ENCODE measurements around the gene SEPTIN5.

Gene SEPTIN5

GRCh38 chr22:19731361-19732135, 17.2 kb downstream of the SEPTIN5 start:
- FAIRE-seq = no peak

GRCh38 chr22:19732403-19733113, 18.3 kb downstream of the SEPTIN5 start:
- FAIRE-seq = no peak
- no peak for DNase-seq (ENCODE audit: insufficient read length, low spot score)

More at GRCh38 chr22:19731361-19732135, 17.2 kb downstream of the SEPTIN5 start:
- DNase-seq (ENCODE audit: insufficient read length, low spot score) = no peak

DNA sequence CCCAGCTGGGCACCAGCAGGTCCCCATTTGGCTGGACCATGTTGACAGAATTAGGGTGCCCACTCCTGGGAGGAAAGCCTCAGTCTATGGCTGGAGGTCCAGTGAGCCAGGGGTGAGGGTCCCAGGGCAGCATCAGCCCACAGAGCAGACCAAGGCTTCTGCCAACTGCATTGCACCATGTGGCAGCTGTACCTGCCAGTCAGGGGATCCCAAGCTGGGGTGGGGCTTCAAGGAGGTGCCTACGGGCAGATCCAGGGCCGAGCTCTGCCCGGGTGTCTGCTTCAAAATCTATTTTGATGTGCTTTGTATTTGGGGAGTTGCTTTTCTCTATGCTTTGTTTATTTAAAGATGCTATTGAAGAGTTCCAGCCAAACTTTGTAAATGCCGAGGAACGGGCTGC, 19.5 kb downstream of the SEPTIN5 start:
- FAIRE-seq = no peak
- DNase-seq (ENCODE audit: insufficient read length, low spot score) = no peak

DNA sequence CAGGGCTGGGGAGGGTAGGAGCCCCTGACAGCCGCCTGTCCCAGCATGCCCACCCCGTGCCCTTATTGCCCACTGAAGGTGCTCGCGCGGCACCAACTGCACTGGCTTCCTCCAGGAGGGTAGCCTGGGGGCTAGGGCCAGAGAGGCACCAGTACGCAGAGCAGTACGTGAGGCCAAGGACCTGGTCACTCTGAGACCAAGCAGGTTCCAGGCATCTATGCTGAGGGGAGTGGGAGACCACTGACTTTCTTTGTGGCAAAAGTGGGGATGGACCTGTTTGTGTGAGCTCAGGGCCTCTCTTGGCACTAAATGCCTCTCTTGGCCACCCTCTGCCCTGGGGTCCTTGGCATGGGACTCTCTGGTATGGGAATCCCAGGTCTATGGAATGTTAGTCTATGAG, 19.9 kb downstream of the SEPTIN5 start:
- FAIRE-seq = no peak

DNA sequence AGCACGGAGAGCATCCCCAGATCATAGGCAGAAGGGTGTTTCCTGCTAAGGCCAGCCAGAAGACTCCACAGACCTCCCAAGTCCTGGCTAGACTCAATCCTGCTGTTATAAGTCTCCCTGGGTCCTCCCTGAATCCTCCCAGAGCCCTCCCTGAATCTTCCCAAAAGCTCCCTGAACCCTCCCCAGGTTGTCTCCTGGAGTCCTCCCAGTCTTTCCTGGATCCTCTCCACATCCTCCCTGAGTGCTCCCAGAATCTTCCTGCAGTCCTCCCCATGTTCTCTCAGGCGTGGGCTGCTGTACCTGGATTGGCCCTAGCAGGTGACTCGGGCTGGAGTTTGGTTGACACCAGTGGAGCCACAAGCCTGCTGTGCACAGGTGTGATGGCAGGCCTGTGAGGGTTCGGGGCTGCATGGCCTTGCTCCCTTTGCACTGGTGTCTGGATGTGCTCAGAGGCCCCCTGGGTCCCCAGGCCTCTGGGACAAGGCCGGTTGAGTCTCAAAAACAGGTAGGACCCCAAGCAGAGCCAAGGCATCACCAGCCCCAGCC, 20.6 kb downstream of the SEPTIN5 start:
- FAIRE-seq (no peak), DNase-seq (ENCODE audit: insufficient read length, low spot score) (no peak)

More for the DNA sequence above, 19.9 kb downstream of the SEPTIN5 start:
- DNase-seq (ENCODE audit: insufficient read length, low spot score) = no peak

GRCh38 chr22:19735665-19736510, 21.6 kb downstream of the SEPTIN5 start:
- FAIRE-seq = no peak
- DNase-seq (ENCODE audit: insufficient read length, low spot score) = no peak

DNA sequence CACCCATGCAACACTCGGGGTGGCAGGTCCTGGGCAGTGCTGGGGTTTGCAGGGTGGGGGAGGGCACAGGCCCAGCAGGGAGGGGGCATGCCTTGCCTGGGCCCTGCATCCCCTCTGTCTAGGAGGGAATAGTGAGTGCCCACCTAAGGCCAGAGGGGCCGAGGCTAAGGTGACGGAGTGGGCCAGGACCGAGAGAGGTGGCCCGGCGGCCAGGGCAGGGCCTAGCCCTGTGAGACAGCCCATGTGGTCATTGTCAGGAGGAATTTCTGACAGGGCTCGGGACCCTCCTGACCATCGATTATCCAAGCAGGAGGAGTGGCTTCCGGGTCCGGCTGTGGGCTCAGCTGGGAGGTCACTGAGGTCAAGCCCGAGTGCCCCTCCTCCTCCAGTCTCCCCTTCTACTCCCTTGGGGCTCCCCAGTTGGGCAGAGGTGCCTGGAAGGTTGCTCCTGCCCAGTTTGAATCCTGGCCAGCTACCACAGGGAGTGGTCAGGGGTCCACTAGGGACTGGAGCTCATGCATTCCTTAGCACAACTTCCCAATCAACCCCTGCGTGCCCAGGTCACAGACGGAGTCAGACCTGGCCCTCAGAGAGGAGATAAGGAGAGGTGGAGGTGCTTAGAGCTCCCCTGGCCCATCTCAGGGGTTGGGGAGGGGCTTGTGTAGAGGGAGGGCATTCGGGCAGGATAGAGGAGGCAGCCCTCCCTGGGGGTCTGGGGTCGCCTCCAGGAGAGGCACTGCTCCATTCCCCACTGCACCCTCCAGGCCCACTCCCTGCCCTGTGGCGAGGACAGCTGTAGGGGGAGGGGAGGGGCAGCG, 23.8 kb downstream of the SEPTIN5 start:
- FAIRE-seq (no peak), DNase-seq (ENCODE audit: insufficient read length, low spot score) (no peak)

DNA sequence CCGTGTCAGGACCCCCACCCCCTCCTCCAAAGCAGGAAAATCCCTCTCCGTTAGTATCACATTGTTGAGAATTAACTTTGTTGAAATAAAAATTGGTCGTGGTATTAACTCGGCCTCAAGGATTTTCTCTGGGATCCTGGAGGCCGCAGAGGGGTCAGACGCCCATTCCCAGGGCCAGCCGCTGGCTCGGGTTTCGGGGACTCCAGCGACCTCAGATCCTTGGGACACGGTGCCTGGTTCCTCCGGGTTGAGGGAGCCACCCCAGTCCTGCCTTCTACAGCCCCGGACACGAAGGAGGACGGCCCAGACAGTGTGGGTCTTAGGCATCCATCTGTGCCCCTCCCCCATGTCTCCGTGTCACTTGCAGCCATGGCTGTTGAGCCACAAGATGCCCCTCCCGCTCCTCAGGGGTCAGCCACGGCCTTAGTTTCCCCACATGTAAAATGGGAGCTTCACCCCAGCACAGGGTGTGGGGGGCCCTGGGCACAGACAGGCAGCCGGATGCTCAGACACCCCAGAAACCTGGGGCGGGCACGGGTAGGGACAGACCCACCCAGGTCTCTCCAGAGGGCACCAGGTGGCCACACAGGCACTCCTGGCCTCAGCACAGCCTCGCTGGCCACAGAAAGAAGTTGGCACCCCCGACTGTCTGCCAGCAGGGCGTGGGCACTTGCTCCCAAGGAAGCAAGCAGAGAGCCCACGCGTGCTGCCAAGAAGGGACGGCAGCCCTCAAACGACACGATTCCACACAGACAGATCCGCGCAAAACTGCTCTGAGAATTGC, 24.6 kb downstream of the SEPTIN5 start:
- DNase-seq (ENCODE audit: insufficient read length, low spot score) (no peak), FAIRE-seq (no peak)

DNA sequence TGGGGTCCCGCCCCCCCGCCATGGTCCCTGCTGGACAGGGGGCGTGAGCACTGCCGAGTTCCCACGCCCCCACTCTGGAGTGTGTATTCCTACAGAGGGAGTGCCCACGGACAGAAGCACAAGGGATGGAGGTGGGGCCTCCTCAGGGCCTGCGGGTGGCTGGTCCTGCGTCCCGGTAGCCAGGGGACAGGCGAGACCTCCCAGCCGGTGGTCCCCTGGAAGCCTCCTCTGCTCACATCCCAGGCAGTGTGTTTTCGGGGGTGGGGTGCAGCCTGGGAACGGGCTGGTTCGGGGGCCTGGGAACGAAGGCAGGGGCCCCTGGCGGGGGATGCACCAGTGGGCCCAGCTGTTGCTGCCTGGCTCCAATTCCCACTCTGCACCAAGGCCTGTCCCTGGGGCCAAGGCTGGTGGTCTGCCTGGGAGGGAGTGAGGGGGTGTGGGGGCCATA, 25.2 kb downstream of the SEPTIN5 start:
- FAIRE-seq (no peak), DNase-seq (ENCODE audit: insufficient read length, low spot score) (no peak)

DNA sequence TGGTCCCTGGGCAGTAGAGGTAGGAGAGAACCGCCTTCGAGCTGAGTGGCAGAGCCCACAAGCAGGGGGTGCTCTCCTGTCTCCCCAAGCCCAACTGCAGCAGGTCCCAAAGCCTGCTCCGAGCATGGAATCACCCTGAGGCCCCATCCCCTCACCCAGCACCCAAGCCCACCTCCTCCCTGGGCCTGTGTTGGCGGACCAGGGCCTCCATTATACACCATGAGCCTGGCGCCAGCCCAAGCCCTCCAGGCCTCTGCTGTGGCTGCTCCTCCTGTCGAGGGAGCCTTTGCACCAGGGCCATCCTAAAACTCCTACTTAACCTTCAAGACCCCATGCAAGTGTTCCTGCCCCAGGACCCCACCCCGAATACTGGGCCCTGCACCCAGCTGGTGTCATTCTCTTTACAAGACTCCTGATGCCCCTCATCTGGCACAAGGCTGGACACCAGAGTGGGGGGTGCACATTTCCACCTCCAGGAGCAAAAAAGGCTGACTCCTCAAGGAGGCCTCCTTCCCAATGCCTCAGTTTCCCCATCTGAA, 25.7 kb downstream of the SEPTIN5 start:
- DNase-seq (ENCODE audit: insufficient read length, low spot score) (no peak), FAIRE-seq (no peak)

DNA sequence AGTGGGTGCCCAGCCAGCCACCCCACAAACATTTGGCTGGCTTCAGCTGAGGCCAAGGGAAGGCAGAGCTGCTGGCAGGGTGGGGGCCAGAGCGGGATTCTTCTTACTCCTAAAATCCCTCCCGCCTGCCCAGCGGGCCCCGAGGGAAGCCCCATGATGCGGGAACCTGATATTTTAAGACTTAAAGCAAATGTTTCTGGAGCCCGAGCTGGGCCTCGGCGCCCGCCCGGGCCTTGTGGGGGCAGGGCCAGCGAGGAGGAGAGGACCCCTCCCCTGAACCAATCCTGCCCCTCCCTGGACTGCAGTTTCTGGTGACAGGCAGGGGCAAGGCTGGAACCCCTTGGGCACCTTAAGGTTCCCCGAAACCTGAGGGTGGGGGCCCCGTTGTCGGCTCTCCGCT, 26.3 kb downstream of the SEPTIN5 start:
- no peak for DNase-seq (ENCODE audit: insufficient read length, low spot score)
- FAIRE-seq = no peak

DNA sequence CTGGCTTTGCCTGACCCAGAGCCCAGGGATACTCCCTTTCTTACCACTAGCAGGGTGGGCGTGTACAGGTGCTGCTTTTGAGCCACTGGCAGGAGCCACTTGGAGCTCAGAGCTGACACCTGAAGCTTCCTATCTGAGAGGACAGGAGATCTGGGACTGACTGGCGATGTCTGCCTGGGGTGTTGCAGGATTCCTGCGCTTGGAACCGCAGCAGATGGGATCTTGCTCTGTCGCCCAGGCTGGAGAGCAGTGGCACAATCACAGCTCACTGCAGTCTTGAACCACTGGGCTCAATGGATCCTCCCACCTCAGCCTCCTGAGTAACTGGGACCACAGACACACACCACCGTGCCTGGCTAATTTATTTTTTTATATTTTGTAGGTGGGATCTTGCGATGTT, 26.8 kb downstream of the SEPTIN5 start:
- DNase-seq (ENCODE audit: insufficient read length, low spot score) (no peak), FAIRE-seq (no peak)

GRCh38 chr22:19742160-19743066, 28.1 kb downstream of the SEPTIN5 start:
- DNase-seq (ENCODE audit: insufficient read length, low spot score) (no peak), FAIRE-seq (no peak)

- DNase-seq (ENCODE audit: insufficient read length, low spot score) = no peak
- no peak for FAIRE-seq
These were observed 28.8 kb downstream of the SEPTIN5 start for GRCh38 chr22:19743081-19743480.

DNA sequence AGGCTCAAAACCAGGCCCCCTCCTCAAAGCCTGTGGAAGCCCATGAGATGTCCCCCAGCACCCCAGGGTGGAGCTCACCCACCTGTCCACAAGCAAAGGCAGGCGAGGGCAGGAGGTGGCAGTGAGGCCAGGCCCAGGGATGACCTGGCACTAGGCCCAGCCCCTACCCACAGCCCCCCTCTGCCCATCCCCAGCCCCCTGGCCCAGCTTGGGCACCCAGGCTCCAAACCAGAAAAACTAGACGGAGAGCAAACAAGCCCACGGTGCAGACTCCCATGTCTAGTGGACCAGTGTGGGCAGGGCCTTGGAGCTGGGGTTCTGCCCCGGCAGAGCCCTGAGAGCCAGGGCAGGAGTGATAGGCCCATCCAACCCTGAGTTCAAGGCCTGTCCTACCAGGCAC, 29.3 kb downstream of the SEPTIN5 start:
- FAIRE-seq (no peak), DNase-seq (ENCODE audit: insufficient read length, low spot score) (no peak)

DNA sequence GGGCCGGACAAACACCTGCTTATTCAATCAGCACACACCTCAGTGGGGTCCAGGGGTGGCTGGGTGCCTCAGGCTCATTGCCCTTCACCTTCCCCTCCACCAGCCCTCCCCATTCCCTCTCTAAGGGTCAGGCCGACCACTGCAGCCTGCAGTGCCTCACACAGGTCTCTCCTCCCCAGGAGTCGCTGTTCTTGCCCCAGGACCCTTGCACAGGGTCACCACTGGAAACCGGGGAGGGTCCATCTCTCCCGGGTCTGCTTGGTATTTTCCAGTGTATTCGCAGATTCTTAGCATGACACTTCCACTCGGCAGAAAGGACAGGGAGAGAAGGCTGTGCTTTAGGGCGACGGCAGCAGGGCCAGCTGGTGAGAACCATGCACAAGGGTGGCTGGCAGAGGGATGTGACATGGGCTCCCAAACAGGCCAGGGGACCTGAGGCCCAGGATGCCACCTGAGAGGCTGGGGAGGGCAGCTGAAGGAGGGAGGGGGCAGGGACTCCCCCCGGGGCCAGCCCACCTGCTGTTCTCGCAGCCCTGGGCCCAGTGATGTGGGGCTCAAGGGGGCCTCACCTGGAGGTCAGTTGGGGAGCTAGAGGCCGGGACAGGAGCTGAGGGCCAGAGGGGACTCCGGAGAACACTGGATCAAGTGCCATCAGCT, 30.2 kb downstream of the SEPTIN5 start:
- no peak for FAIRE-seq

More for the DNA sequence above, 30.2 kb downstream of the SEPTIN5 start:
- no peak for DNase-seq (ENCODE audit: insufficient read length, low spot score)

Data from GM19239 (cell line).